Measurements from ENCODE around the gene CCDC137. TPM values are rescaled to one million over a fixed set of nuclear protein-coding genes. Genes with fewer than 3 reads are reported as not detected.

CCDC137 gene
- 8.1 TPM for total RNA-seq

GRCh38 chr17:81666342-81667191, at the start of gene CCDC137, which contains the start of gene OXLD1:
Gene CCDC137, plus strand, starts transcription at chr17:81666737. Its CDS starts 30 bp downstream, at chr17:81666767.
Gene OXLD1, minus strand, starts transcription at chr17:81666605. Its CDS starts 28 bp downstream, at chr17:81666577.

GRCh38 chr17:81636505-81637288, 29.8 kb upstream of the CCDC137 start, which contains the start of the genes NPLOC4 and TSPAN10:
Gene NPLOC4, minus strand, starts transcription at chr17:81637112. Its CDS starts 182 bp downstream, at chr17:81636930.
Gene TSPAN10, plus strand, starts transcription at chr17:81637196. Its CDS starts 5,217 bp downstream, at chr17:81642413.

GRCh38 chr17:81656118-81656743, 10.3 kb upstream of the CCDC137 start, which contains the start of gene PDE6G:
Gene PDE6G, minus strand, starts transcription at chr17:81656542. Its CDS starts 3,237 bp downstream, at chr17:81653305.

GRCh38 chr17:81683584-81684441, 17.3 kb downstream of the CCDC137 start, which contains the start of the genes ARL16 and HGS:
Gene ARL16, minus strand, starts transcription at chr17:81683797. Its CDS starts 44 bp downstream, at chr17:81683753.
Gene HGS, plus strand, starts transcription at chr17:81684011. Its CDS starts 56 bp downstream, at chr17:81684067.

GRCh38 chr17:81702934-81703746, 36.6 kb downstream of the CCDC137 start, which contains the start of gene MRPL12:
Gene MRPL12, plus strand, starts transcription at chr17:81703367. Its CDS starts 135 bp downstream, at chr17:81703502.

GRCh38 chr17:81711814-81712467, 45.4 kb downstream of the CCDC137 start, which contains the start of gene SLC25A10:
Gene SLC25A10, plus strand, starts transcription at chr17:81712284. Its CDS starts 143 bp downstream, at chr17:81712427.

Small RNAs within 50 kb of the gene (small RNA-seq; reads per million reads assigned to genes)
- not detected for gene MIR6786 (ENCODE audit: low replicate concordance)

Other genes starting within 250 kb of the CCDC137 start
- 5,181 TPM for gene ACTG1, start 153.9 kb upstream of the CCDC137 start, total RNA-seq
- 4.1 TPM for gene FSCN2, start 138.4 kb upstream of the CCDC137 start, total RNA-seq
- 29.5 TPM for gene FAAP100, start 114.4 kb upstream of the CCDC137 start, total RNA-seq
- gene NPLOC4, start 29.6 kb upstream of the CCDC137 start, total RNA-seq = 55.6 TPM
- 3.9 TPM for gene TSPAN10, start 29.5 kb upstream of the CCDC137 start, total RNA-seq
- gene PDE6G, start 10.2 kb upstream of the CCDC137 start, total RNA-seq = 4.4 TPM
- gene OXLD1, start 132 bp upstream of the CCDC137 start, total RNA-seq = 16.5 TPM
- gene ARL16, start 17.1 kb downstream of the CCDC137 start, total RNA-seq = 56.7 TPM
- 82.9 TPM for gene HGS, start 17.3 kb downstream of the CCDC137 start, total RNA-seq
- 23.5 TPM for gene MRPL12, start 36.6 kb downstream of the CCDC137 start, total RNA-seq
- gene SLC25A10, start 45.5 kb downstream of the CCDC137 start, total RNA-seq = 15.3 TPM
- 14.0 TPM for gene GCGR, start 137.4 kb downstream of the CCDC137 start, total RNA-seq
- gene MCRIP1, start 166.6 kb downstream of the CCDC137 start, total RNA-seq = 95.2 TPM
- gene PPP1R27, start 168.3 kb downstream of the CCDC137 start, total RNA-seq = 5.7 TPM
- 276 TPM for gene P4HB, start 193.8 kb downstream of the CCDC137 start, total RNA-seq
- gene ARHGDIA, start 204.6 kb downstream of the CCDC137 start, total RNA-seq = 113 TPM
- gene ALYREF, start 224.8 kb downstream of the CCDC137 start, total RNA-seq = 61.4 TPM
- 75.0 TPM for gene ANAPC11, start 225.0 kb downstream of the CCDC137 start, total RNA-seq
- 1.3 TPM for gene NPB, start 235.5 kb downstream of the CCDC137 start, total RNA-seq
- 28.9 TPM for gene PCYT2, start 244.7 kb downstream of the CCDC137 start, total RNA-seq

All from metanephros (tissue), 2 donors.